OCI-LY1 (cell line): ENCODE data around the gene LIN54.
"Not testable (repeated sequence)": the region's sequence is repeated elsewhere in the genome, so short reads cannot be mapped to it uniquely, and the experiment has no call there.

Source experiments
- EZH2 ChIP-seq: fragments of 200-600 bp; sonication (generic), shearing (Covaris generic); IDR thresholded peaks from 2 replicates; pipeline ENCODE4 v1.8.0; 2017; ENCODE audit warnings: borderline replicate concordance, mixed run types, mild to moderate bottlenecking, antibody characterized with exemption, low read length, moderate library complexity, mixed read lengths
- TF ChIP-seq, protein P1 (sequence below): fragments of 200-600 bp; sonication (generic), shearing (Covaris generic); IDR thresholded peaks from 2 replicates; pipeline ENCODE4 v1.5.1; 2017; ENCODE audit warnings: mild to moderate bottlenecking, antibody characterized with exemption, low read length, moderate library complexity, mixed read lengths

DNA sequence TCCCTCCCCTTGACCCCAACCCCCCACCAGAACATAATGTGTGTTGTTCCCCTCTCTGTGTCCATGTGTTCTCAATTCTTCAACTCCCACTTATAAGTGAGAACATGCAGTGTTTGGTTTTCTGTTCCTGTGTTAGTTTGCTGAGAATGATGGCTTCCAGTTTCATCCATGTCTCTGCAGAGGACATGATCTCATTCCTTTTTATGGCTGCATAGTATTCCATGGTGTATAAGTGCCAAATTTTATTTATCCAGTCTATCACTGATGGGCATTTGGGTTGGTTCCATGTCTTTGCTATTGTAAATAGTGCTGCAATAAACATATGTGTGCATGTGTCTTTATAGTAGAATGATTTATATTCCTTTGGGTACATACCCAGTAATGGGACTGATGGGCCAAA lies 23.1 kb downstream of the LIN54 start:
- TF ChIP-seq, protein P1, sequence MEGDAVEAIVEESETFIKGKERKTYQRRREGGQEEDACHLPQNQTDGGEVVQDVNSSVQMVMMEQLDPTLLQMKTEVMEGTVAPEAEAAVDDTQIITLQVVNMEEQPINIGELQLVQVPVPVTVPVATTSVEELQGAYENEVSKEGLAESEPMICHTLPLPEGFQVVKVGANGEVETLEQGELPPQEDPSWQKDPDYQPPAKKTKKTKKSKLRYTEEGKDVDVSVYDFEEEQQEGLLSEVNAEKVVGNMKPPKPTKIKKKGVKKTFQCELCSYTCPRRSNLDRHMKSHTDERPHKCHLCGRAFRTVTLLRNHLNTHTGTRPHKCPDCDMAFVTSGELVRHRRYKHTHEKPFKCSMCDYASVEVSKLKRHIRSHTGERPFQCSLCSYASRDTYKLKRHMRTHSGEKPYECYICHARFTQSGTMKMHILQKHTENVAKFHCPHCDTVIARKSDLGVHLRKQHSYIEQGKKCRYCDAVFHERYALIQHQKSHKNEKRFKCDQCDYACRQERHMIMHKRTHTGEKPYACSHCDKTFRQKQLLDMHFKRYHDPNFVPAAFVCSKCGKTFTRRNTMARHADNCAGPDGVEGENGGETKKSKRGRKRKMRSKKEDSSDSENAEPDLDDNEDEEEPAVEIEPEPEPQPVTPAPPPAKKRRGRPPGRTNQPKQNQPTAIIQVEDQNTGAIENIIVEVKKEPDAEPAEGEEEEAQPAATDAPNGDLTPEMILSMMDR, result not testable (repeated sequence)
- not testable (repeated sequence) for TF ChIP-seq EZH2
